Sigmoid colon (tissue), 7 donors: ENCODE measurements around the gene VPS18. TPM values are rescaled to one million over a fixed set of nuclear protein-coding genes. Genes with fewer than 3 reads are reported as not detected.

Experiments
- DNase-seq: peaks from one replicate; pipeline ENCODE4 v3.0.0-alpha.2; 2019
- H3K27ac ChIP-seq, 4 donors: fragments of 200-600 bp; sonication (generic); one replicate each; pipeline ENCODE4 v1.5.1; 2016 to 2019; ENCODE audit warnings: mild to moderate bottlenecking in 1 of 4
- H3K27me3 ChIP-seq, 3 donors: fragments of 200-600 bp; sonication (generic); one replicate each; pipeline ENCODE4 v1.5.1; 2019; ENCODE audit warnings: mild to moderate bottlenecking in 1 of 3
- H3K36me3 ChIP-seq, 4 donors: fragments of 200-600 bp; sonication (generic); one replicate each; pipeline ENCODE4 v1.5.1; 2016 to 2019
- H3K4me1 ChIP-seq, 4 donors: fragments of 200-600 bp; sonication (generic); one replicate each; pipeline ENCODE4 v1.5.1; 2017 to 2019
- H3K4me3 ChIP-seq, 4 donors: fragments of 200-600 bp; sonication (generic); one replicate each; pipeline ENCODE4 v1.5.1; 2017 to 2019; ENCODE audit warnings: mild to moderate bottlenecking in 2 of 4, moderate library complexity in 1 of 4
- H3K9me3 ChIP-seq, 4 donors: fragments of 200-600 bp in 3 of 4; sonication (generic) in 3 of 4; one replicate each; pipeline versions ENCODE4 v1.5.1 to v1.6.1; 2013 to 2019
- CTCF ChIP-seq, 4 experiments: fragments of 450-650 bp in 3 of 4; fragments of 200-600 bp in 1 of 4; IDR thresholded peaks; one replicate each; pipeline ENCODE4 v1.5.1; 2016 to 2019; ENCODE audit warnings: antibody characterized with exemption in 4 of 4, mild to moderate bottlenecking in 3 of 4, moderate library complexity in 2 of 4
- EP300 ChIP-seq, 4 donors: sonication (generic); formaldehyde crosslinking; IDR thresholded peaks; one replicate each; pipeline ENCODE4 v1.6.1; 2017; ENCODE audit warnings: antibody characterized with exemption in 4 of 4
- POLR2A ChIP-seq, 2 donors: fragments of 450-650 bp; IDR thresholded peaks; one replicate each; pipeline ENCODE4 v1.6.1; 2016; ENCODE audit warnings: antibody characterized with exemption in 2 of 2, mild to moderate bottlenecking in 2 of 2, moderate library complexity in 2 of 2
- POLR2AphosphoS5 ChIP-seq, 4 donors: sonication (generic); formaldehyde crosslinking; IDR thresholded peaks; one replicate each; pipeline ENCODE4 v1.6.1; 2017; ENCODE audit warnings: antibody characterized with exemption in 4 of 4
- WGBS, 2 donors: extraction: QIAGEN DNeasy Blood & Tissue Kit; methylation state at CpG; one replicate each; pipeline ENCODE4 v1.1.7; 2013; 5-methylcytosine and 5-hydroxymethylcytosine counted together
- intact Hi-C: fragments of 100-400 bp; cut with DNase I; formaldehyde crosslinking; loops from one replicate; pipeline ENCODE4 v1.15.1; 2023
- polyA plus RNA-seq, 3 donors: library from polyadenylated mRNA; stranded (reverse); fragments of 200-250 nt; gene quantifications; one replicate each; pipeline ENCODE4 v1.2.3, GENCODE V29; 2013
- total RNA-seq, 4 donors: library from RNA; depleted of rRNA; stranded (reverse); fragments of >200 nt; gene quantifications; one replicate each; pipeline ENCODE4 v1.1.0, GENCODE V29; 2016
- donor health status: healthy with polysubstance abuse.
- donor health status: Bipolar disorder and iron deficiency.
- donor health status: healthy.

VPS18 gene
- total and polyA plus RNA-seq, 7 donors, result 4.8 to 19.6 (median 17.4) TPM

GRCh38 chr15:40867199-40867598 lies 27.1 kb upstream of the VPS18 start:
- Histone ChIP-seq H3K4me1 (no peaks in the 10 kb centered on the region), H3K27me3 (peaks cover 0 to 39% (median 15%) of the 10 kb centered on the region in 3 donors), H3K9me3 (no peaks in the 10 kb centered on the region), H3K4me3 (no peak overlapping the region), H3K27ac (no peak overlapping the region), H3K36me3 (no peaks in the 10 kb centered on the region)
- intact Hi-C loops, result no loop called here
- DNase-seq, result no peak
- TF ChIP-seq POLR2AphosphoS5 (IDR thresholded peaks at IDR 0.05) (no peak), CTCF (IDR thresholded peaks at IDR 0.05) (no peak), EP300 (IDR thresholded peaks at IDR 0.05) (no peak), POLR2A (IDR thresholded peaks at IDR 0.05) (no peak)
- WGBS, 2 donors, result 97% methylated on average over 4 of the region's 4 CpGs

- WGBS, 2 donors, result 80 to 82% methylated on average over 5 of the region's 5 CpGs
- no peak for DNase-seq
- intact Hi-C loops, result no loop called here
- Histone ChIP-seq H3K27me3 (peaks cover 0 to 42% (median 23%) of the 10 kb centered on the region in 3 donors), H3K36me3 (no peaks in the 10 kb centered on the region), H3K4me3 (no peak overlapping the region), H3K9me3 (no peaks in the 10 kb centered on the region), H3K4me1 (peaks cover 0 to 15% (median 12%) of the 10 kb centered on the region in 4 donors), H3K27ac (no peak overlapping the region)
- TF ChIP-seq POLR2A (IDR thresholded peaks at IDR 0.05), result no peak
- no peak for TF ChIP-seq EP300 (IDR thresholded peaks at IDR 0.05)
- no peak for TF ChIP-seq CTCF (IDR thresholded peaks at IDR 0.05)
- no peak for TF ChIP-seq POLR2AphosphoS5 (IDR thresholded peaks at IDR 0.05)
Measured at GRCh38 chr15:40869686-40870085, 24.6 kb upstream of the VPS18 start.

- no peak for DNase-seq
- Histone ChIP-seq H3K4me1 (peaks cover 0 to 15% (median 12%) of the 10 kb centered on the region in 4 donors), H3K4me3 (no peak overlapping the region), H3K36me3 (no peaks in the 10 kb centered on the region), H3K9me3 (no peaks in the 10 kb centered on the region), H3K27me3 (peaks cover 0 to 39% (median 22%) of the 10 kb centered on the region in 3 donors), H3K27ac (no peak overlapping the region)
- no peak for TF ChIP-seq POLR2A (IDR thresholded peaks at IDR 0.05)
- no peak for TF ChIP-seq CTCF (IDR thresholded peaks at IDR 0.05)
- no peak for TF ChIP-seq EP300 (IDR thresholded peaks at IDR 0.05)
- TF ChIP-seq POLR2AphosphoS5 (IDR thresholded peaks at IDR 0.05), result no peak
- intact Hi-C loops, result no loop called here
- WGBS, 2 donors, result 86 to 90% methylated on average over 1 of the region's 1 CpG
Measured at GRCh38 chr15:40870716-40871115, 23.5 kb upstream of the VPS18 start.

- H3K27ac ChIP-seq, result no peak overlapping the region
- peaks cover 0 to 15% (median 12%) of the 10 kb centered on the region in 4 donors for H3K4me1 ChIP-seq
- no peaks in the 10 kb centered on the region for H3K9me3 ChIP-seq
- H3K27me3 ChIP-seq, result peaks cover 0 to 30% (median 22%) of the 10 kb centered on the region in 3 donors
- intact Hi-C loops, result no loop called here
- 31 to 67% methylated on average over 13 of the region's 13 CpGs for WGBS, 2 donors
- no peak for DNase-seq
- TF ChIP-seq EP300 (IDR thresholded peaks at IDR 0.05), result no peak
- no peak for TF ChIP-seq POLR2AphosphoS5 (IDR thresholded peaks at IDR 0.05)
- no peak for TF ChIP-seq POLR2A (IDR thresholded peaks at IDR 0.05)
- no peak for TF ChIP-seq CTCF (IDR thresholded peaks at IDR 0.05)
- H3K36me3 ChIP-seq, result no peaks in the 10 kb centered on the region
- no peak overlapping the region for H3K4me3 ChIP-seq
Measured at GRCh38 chr15:40871749-40872617, 22.3 kb upstream of the VPS18 start.
